ENCODE results near the gene RNF5.
"Not testable (repeated sequence)": the region's sequence is repeated elsewhere in the genome, so short reads cannot be mapped to it uniquely, and the experiment has no call there.

RNF5 gene

DNA sequence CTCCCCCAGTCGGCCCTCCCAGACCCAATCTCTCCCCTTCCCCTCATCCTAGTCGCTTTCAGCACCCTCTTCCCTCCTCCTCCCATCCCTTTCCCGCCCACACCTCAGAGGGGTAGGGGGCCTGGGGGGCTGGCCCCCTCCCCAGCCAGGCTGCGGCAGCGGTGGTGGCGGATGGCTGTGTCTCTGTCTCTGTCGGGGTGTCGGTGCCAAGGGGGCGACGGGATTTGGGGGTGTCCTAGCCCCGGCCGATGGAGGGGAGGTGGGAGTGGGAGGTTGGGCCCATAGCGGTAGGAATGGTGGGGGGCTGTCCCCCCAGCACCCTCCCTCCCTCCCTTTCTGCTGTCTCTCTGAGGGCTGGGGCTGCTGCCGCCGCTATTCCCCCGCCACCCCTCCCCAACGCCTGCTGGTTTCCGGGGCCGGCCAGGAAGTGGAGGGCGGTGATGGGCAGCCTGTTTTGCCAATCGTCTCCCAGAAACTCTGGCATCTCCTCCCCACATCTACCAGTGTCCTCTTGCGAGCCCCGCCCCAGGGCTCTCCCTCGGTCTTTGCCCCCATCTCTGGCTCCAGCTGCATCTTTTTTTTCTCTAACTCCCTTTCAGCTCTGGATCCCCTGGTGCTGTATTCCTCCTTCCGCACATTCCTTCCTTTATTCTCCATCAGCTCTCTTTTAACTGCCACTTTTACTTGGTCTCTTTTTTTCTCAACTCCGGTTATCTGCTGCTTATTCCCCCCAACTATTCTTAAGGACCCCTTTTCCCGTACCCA, 2.3 kb upstream of the RNF5 start, which contains the start of gene AGPAT1:
TSS of gene AGPAT1 (minus strand) at position 374 of the 765 bp plus-strand sequence. CDS start 4,588 bp downstream, outside the sequence.
- peak; percentile 95 for DNase-seq (ENCODE audit: low read depth, low spot score)

- DNase-seq (ENCODE audit: low read depth, low spot score), result no peak
These were observed 1.6 kb upstream of the RNF5 start for GRCh38 chr6:32176476-32177182.

DNA sequence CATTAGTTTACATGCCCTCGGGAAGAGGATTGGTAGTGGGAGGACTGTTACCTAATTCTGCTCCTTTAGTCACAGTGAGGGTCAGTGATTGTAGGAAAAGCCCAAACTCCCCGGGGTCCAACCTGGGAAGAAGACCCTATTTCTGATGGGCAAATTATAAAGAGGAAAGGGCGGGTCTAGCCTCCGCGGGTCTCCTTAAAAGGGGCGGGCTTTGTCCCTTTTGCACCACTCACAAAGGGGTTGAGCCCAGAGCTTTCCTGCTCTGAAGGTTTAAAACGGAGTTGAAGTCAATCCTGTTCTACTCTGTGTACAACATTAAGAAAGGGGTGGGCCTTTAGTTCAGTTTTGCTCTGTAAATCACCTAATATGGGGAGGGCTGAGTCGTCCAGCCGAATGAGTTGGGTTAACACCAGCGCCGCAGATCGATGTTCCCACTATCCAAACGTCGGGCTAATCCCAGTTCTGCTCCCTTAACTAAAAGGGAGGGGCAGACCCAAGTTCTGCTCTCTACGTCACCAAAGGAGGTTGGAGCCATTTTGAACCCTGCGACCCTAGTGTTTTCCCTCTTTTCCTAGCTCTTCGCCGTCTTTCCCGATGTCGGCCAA, 920 bp upstream of the RNF5 start:
- no peak for DNase-seq (ENCODE audit: low read depth, low spot score)

- no peak for DNase-seq (ENCODE audit: low read depth, low spot score)
These were observed 589 bp downstream of the RNF5 start for GRCh38 chr6:32178547-32179440.

- no peak for DNase-seq (ENCODE audit: low read depth, low spot score)
These were observed 1.7 kb downstream of the RNF5 start for GRCh38 chr6:32179766-32180405.

- no peak for DNase-seq (ENCODE audit: low read depth, low spot score)
These were observed 3.0 kb downstream of the RNF5 start for GRCh38 chr6:32181148-32181702.

DNA sequence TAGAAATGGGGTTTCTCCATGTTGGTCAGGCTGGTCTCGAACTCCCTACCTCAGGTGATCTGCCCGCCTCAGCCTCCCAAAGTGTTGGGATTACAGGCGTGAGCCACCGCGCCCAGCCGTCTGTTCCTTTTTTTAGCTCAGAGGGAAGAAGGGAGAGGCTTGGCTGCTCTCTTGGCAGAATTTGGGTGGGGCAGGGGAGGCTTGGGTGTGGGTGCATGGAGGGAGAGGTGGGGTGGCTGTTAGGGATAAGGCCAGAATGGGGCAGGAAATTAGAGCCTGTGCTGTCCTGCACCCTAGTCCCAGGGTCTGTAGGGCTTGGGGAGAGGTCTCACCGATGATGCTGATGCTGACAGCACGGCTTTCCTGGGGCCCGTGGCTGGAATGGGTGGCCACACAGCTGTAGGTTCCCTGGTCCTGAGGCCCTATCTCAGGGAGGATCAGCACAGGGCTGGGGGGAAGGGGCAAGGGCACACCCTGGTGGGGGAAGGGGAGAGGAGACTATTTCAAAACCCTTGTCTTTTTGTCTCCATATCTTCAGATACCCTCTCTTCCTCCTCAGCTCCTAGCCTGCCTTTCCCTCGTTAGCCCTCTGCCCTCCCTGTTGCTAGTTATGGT, 3.8 kb downstream of the RNF5 start:
- DNase-seq (ENCODE audit: low read depth, low spot score), result no peak

- no peak for DNase-seq (ENCODE audit: low read depth, low spot score)
These were observed 4.4 kb downstream of the RNF5 start for GRCh38 chr6:32182555-32182981.

- no peak for DNase-seq (ENCODE audit: low read depth, low spot score)
These were observed 4.8 kb downstream of the RNF5 start for GRCh38 chr6:32183030-32183429.

DNA sequence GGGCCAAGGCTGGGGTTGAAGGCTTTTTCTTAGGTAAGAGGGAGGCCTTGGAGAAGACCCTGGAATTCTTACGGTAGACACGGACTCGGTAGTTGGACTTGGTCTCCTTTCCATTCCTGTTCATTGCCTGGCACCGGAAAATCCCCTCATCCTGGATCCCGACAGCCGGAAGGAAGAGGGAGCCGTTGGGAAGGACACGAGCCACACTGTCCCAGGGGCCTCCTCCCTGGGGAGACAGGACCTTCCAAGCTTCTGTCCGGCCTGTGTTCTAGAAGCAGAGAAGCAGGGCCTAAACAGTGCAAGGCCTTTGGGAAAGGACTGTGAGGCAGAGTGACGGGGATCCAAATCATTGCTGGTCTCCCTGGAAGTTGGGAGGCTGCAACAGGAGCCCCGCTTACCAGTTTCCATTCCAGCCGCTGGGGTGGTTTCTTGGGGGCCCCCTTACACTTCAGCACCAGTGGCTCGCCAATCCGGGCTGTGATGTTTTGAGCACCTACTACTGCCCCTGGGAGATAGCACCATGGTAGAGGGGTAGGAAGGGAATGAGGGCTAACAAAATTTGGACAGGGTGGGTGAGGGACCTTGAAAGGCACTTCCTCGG, 5.4 kb downstream of the RNF5 start:
- DNase-seq (ENCODE audit: low read depth, low spot score), result no peak

DNA sequence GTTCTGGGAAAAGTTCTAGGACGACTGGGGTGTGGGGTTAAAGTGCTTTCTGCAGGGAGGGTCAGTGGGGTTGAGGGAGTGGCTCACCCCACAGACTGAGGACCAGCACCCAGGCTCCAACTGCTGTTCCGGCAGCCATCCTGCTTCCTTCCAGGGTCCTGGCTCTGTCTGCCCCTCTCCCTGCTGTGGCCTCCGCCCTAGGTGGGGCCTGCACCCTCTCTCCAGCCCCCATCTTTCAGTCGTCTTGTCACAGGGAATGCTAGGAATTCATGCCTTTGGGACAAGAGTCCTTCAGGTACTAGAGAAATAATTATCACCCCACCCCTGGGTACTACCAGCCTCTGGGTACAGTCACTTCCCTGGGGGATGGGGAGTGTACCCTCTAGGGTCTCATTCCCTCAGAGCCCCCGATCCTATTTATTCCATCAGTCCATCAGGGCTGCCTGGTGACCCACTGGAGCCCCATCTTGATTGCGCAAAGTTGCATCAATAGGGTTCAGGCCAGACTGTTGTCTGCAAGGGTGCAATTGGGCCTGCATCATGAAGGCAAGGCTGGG, 6.0 kb downstream of the RNF5 start, which contains the start of gene AGER:
TSS of gene AGER (minus strand) at position 170 of the 557 bp plus-strand sequence. CDS start at position 139, 31 bp downstream.
- DNase-seq (ENCODE audit: low read depth, low spot score), result no peak

GRCh38 chr6:32185681-32186131, 7.5 kb downstream of the RNF5 start:
- DNase-seq (ENCODE audit: low read depth, low spot score), result not testable (repeated sequence)

DNA sequence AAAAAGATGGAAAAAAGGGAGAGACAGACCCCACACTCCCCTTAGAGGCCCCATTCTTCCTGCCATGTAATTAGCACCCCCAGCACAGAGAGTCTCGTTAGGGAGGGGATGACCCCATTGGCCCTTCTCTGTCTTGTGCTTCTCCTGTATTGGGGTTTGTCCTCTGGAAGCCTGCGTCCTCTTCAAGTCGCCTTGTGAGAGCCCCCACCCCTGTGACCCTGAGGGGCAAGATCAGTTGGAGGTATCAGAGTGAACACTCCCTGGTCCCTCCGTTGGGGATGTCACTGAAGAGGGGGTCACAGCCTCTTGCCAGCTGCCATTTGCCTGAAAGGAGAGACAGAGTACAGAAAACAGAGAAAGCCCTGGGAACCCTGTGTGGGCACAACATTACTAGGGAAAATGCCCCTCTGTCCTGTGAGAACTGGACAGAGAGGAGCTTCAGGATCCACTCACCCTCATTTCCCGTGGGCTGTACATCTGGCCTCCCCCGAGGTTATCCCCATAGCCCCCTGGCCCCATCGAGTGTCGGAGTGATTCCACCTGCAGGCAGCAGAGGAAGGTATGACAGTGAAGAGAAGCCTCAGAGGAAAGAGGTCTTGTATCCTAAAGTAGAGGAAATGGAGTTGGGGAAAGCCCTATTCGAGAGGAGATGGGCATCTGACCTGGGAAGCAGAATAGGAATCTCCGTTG, 8.1 kb downstream of the RNF5 start:
- not testable (repeated sequence) for DNase-seq (ENCODE audit: low read depth, low spot score)

DNA sequence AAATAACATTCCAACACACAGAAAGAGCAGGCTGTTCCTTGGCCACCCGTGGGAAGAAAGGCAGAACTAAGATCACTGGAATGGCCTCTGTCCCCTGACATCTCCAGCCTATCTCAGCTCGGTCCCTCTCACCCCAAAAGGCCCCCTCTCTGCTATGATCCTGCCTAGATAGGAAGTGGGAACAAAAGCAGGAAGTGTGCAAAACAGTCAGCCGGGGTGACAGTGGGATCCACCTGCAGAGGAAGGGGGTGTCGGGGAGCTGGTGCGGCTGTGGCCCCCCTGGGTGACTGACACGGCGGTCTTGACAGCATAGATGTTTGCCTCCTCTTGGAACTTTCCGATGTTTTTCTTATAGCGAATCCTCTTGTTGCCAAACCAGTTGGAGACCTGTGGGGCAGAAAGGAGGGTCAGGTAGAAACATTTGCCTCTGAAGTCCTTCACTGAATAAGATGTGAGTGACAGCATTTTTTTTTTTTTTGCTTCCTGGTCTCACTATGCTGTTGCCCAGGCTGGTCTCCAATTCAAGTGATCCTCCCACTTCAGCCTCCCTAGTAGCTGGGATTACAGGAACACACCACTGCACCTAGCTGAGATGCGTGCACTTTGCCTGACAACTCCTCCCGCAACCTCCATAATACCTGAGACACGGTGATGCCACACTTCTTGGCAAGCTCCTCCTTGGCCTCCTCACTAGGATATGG, 9.0 kb downstream of the RNF5 start:
- DNase-seq (ENCODE audit: low read depth, low spot score), result no peak

DNA sequence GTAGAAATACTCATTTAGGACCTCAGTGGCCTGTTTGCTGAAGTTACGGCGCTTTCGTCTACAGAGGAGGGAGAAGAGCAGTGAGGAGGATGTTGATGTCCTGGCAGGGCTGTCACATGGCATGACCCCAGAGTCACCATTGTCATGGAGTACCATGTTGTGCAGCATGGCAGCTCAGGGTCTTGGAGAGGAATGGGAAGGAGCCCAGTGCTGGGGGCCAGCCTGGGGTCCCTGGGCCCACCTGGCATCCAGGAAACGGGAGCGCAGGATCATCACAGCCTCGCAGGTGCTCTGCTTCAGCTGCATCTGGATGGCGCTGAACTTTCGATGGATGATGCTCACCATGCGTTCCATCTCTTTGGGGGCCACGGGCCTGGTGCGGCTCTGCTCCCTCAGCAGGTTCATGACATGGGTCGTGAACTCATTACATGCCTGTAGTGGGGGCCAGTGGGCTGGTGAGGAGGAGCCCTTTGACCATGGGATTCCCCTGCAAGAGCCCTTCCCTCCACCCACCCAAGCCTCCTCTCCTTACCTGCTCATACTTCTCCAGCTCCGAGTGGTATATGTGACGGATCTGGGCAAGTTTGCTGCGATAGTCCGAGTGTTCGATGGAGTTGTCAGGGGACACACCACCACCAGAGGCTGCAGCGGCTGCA, 9.6 kb downstream of the RNF5 start:
- DNase-seq (ENCODE audit: low read depth, low spot score), result not testable (repeated sequence)

- DNase-seq (ENCODE audit: low read depth, low spot score), result no peak
These were observed 10.3 kb downstream of the RNF5 start for GRCh38 chr6:32188381-32189068.
